Measurements from ENCODE around the gene EXOC6.

DNA sequence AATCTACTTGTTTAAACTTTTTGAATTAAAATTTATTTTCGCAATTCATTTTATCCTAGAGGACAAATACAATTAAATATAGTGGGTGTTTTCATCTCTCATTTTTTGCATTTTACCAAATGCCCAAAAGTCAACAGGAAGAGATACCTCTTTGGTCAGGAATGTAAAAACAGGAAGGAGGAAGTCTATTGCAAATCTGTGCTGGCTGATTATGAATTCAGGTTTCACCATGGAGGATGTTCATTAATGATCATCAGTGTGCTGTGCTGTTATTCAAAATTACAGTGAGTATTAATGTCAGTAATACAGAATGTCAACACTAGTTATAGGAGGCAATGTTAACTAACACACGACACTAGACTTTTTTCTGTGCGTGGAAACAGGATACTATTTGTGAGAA lies 24.7 kb downstream of the EXOC6 start:
- TF ChIP-seq, protein P1, sequence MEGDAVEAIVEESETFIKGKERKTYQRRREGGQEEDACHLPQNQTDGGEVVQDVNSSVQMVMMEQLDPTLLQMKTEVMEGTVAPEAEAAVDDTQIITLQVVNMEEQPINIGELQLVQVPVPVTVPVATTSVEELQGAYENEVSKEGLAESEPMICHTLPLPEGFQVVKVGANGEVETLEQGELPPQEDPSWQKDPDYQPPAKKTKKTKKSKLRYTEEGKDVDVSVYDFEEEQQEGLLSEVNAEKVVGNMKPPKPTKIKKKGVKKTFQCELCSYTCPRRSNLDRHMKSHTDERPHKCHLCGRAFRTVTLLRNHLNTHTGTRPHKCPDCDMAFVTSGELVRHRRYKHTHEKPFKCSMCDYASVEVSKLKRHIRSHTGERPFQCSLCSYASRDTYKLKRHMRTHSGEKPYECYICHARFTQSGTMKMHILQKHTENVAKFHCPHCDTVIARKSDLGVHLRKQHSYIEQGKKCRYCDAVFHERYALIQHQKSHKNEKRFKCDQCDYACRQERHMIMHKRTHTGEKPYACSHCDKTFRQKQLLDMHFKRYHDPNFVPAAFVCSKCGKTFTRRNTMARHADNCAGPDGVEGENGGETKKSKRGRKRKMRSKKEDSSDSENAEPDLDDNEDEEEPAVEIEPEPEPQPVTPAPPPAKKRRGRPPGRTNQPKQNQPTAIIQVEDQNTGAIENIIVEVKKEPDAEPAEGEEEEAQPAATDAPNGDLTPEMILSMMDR (IDR thresholded peaks at IDR 0.05): no peak
- TF ChIP-seq POLR2A (IDR thresholded peaks at IDR 0.05; ENCODE audit: low read depth): no peak
